NCI-H128 (cell line): ENCODE data around the gene KIF22.

Experiments
- DNase-seq: peaks from one replicate; lab custom pipeline; 2025; ENCODE audit not compliant: unreplicated experiment; lab: John Stamatoyannopoulos, UW

Gene KIF22

DNA sequence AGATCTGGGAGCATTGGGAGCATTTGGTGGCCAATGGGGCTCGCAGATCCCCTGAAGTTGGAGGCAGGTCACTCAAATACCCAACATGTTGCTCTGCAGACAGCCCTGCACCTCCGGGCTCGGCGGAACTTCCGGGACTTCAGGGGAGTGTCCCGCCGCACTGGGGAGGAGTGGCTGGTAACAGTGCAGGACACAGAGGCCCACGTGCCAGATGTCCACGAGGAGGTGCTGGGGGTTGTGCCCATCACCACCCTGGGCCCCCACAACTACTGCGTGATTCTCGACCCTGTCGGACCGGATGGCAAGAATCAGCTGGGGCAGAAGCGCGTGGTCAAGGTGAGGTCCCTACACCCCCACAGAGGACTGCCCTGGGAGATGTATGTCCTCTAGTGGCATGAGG lies 46.1 kb downstream of the KIF22 start:
- DNase-seq, result no peak

DNA sequence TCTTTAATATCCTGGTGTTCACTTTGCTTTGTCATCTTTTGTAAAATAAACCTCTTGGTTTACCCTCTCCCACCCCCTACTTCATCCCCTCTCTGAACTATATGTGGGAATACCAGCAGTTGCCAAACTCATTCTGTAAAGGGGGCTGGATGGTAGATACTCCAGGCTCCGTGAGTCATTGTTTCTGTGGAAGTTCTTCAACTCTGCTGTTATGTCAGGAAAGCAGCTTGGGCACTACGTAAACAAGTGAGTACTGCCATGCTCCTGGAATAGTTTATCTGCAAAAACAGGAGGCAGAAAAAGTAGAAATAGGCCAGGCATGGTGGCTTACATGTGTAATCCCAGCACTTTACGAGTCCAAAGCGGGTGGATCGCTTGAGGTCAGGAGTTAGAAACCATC lies 47.3 kb downstream of the KIF22 start:
- no peak for DNase-seq

DNA sequence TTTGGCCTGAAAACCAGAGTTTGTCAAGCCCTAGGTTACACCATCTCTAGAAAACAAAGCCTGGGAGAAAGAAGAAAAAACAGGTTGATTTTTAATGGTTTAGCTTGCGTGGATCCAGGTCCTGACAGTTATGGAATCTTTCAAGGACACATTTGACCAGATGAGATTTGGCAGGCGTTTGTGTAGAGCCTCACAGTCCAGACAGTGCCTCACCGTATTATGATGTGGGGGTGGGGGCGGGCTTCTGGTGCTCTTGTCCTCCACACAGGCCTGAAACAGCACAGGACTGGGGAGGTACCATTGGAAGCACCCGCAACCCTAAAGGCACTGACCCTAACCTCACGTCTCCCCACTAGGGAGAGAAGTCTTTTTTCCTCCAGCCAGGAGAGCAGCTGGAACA lies 49.3 kb downstream of the KIF22 start:
- no peak for DNase-seq

DNA sequence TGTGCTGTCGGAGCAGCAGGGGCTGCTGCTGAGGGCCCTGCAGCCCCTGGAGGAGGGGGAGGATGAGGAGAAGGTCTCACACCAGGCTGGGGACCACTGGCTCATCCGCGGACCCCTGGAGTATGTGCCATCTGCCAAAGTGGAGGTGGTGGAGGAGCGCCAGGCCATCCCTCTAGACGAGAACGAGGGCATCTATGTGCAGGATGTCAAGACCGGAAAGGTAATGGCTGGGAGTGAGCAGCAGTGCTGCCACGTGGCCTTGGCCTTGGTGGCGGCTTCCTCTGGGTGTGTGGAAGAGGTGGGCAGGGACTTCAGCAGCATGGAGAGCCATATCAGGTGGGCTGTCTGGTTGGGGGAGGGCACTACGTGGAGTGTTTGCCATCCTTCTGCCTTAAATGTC lies 49.7 kb downstream of the KIF22 start:
- DNase-seq, result no peak

DNA sequence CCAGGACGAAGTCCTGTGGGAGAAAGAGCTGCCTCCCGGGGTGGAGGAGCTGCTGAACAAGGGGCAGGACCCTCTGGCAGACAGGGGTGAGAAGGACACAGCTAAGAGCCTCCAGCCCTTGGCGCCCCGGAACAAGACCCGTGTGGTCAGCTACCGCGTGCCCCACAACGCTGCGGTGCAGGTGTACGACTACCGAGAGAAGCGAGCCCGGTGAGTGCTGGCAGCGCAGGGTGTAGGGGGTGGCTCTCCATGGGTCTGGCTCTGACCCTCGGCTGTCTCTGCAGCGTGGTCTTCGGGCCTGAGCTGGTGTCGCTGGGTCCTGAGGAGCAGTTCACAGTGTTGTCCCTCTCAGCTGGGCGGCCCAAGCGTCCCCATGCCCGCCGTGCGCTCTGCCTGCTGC lies 51.1 kb downstream of the KIF22 start:
- no peak for DNase-seq

DNA sequence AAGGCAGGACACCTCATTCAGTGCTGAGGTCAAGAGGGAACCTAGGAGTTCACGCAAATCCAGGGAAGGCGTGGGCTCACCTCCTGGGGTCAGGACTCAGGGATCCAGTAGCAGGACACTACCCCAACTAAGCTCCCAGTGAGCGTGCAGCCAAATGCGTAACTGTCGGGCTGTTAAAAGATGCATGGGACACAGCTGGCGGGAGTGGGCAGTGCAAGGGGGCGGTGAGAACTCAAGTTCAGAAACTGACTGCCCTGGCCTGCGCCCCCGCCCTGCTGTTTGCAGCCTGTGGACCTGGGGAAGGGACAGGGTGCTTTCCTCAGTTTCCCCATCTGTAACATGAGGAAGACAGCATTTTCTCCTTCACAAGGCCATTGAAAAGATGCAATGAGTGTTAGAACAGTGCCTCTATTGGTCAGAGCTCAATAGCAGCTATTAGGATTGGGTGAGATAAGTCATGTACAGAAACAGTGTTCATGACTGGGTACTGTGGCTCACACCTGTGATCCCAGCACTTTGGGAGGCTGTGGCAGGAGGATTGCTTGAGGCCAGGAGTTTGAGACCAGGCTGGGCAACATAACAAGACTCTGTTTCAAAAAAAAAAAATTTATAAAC lies 52.3 kb downstream of the KIF22 start:
- no peak for DNase-seq

DNA sequence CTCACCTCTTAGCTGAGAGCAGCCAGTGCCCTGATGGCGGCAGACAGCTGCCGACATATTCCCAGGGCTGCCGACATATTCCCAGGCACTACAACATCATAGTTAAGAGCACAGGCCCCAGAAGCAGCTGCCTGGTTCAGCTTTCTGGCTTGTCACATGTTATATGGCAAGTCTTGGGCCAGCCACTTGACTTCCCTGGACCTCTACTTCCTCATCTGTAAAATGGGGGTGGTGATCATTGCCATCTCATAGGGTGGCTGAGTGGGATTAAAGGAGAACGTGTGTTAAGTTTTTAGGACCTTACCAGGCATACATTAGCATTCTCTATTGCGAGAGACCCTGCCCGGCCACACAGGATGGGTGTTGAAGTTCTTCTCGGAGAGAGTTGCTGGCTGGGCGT lies 53.4 kb downstream of the KIF22 start:
- no peak for DNase-seq

DNA sequence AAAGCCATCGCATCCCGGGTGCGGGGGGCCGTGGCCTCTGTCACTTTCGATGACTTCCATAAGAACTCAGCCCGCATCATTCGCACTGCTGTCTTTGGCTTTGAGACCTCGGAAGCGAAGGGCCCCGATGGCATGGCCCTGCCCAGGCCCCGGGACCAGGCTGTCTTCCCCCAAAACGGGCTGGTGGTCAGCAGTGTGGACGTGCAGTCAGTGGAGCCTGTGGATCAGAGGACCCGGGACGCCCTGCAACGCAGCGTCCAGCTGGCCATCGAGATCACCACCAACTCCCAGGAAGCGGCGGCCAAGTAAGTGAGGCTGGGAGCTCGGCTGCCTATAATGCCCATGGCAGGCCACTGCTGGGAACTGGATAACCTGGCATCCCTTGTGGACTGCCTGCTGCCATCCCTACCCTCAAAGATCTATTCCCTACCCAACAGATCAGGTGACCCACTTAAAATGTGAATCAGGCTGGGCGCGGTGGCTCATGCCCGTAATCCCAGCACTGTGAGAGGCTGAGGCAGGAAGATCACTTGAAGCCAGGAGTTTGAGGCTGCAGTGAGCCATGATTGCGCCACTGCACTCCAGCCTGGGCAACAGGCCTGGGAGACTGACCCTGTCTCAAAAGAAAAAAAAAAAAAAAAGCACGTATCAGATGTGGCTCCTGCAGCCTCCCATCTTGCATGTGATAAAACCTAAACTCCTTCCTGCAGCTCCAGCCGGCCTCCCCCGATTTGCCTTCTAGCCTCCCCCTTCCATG lies 54.2 kb downstream of the KIF22 start:
- no peak for DNase-seq

DNA sequence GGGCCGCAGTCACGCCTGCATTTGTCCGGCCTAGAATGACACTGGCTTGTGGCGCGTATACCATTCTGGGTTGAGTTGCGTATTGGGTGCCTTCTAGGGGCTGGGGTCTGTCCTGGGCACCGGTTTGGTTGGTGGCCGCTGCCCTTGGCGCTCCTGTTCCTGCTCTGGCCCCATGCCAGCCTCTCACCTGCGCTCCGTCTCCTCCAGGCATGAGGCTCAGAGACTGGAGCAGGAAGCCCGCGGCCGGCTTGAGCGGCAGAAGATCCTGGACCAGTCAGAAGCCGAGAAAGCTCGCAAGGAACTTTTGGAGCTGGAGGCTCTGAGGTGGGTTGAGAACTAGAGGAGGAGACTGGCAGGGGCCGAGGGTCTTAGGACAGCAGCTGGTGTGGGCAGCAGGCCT lies 55.1 kb downstream of the KIF22 start:
- DNase-seq, result no peak

DNA sequence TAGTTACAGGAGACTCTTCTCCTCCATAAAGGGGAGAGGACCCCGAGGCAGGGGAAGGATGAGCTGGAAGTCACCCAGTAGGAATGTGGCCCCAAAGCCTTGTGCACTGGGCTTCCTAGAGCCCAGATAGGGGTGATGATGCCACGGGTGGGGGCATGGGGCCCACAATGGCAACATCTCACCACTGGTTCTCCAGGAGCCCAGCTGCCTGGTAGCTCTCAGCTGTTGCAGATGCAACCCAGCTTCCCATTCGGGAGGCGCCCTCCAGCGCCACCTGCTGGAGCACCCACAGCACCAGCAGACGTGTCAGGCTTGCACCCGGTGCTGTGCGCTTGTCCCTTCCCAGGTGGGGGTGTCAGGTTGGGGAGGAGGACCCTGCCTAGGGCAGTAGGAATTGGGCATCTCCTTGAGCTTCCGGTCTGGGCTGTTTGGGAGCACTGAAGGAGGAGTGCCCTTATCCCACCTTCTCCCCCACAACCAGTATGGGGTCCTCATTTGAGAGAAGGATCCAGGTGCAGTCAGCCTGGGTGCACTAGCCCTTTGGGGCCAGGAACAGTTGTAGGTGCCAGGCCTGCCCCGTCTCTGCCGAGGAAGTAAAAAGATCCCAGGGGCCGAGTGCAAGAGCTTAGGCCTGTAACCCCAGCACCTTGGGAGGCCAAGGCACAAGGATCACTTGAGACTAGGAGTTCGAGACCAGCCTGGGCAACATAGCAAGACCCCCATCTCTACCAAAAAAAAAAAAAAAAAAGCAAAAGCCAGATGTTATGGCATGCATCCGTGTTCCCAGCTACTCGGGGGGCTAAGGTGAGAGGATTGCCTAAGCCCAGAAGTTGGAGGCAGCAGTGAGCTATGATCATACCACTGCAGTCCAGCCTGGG lies 58.1 kb downstream of the KIF22 start:
- DNase-seq, result no peak

DNA sequence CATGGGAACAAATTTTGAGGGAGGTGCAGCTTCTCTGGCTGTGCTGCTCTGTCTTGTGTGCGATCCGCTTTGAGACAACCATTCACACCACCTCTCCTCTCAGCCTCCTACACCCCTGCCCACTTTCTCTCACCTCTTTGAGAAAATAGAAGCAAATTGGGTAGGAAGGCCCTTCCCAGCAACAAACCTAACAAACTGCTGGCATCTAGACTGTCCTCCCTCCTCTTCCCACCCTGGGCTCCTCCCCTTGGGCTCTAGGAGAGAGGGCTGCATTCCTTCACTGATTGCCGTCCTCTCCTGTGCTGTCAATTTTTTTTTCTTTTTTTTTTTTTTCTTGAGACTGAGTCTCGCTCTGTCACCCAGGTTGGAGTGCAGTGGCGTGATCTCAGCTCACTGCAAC lies 59.0 kb downstream of the KIF22 start:
- DNase-seq, result no peak

DNA sequence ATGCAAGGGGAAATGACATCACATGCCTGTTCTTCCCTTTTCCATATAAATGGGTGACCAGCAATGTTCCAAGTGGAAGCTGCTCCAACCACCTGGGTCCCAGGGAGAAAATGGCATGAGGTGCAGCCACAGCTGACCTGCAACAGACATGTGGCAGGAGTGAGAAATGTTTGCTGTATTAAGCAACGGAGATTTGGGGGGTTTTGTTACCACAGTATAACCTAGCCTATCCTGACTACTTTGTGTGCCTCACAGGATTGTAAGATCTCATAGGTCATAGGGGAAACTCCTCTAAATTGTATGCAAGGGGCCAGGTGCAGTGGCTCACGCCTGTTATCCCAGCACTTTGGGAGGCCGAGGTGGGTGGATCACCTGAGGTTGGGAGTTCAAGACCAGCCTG lies 60.4 kb downstream of the KIF22 start:
- no peak for DNase-seq

DNA sequence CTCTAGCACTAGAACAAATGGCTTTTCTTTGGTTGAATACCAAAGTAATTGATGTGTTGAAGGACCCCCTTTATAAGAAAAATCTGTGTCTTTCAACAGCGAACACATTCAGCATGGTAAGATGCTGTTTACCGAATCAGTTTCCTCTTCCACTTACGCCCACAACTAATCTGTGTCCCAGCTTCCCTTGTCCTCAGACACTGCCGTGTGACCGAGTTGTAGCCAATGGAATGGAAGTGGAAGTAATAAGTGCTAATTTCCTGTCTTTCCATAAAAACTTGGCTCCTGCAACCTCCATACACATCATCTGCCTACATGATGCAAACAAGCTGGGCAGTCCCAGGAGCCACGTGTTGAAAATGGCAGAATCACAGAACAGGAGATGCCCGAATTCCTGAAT lies 62.1 kb downstream of the KIF22 start:
- no peak for DNase-seq

DNA sequence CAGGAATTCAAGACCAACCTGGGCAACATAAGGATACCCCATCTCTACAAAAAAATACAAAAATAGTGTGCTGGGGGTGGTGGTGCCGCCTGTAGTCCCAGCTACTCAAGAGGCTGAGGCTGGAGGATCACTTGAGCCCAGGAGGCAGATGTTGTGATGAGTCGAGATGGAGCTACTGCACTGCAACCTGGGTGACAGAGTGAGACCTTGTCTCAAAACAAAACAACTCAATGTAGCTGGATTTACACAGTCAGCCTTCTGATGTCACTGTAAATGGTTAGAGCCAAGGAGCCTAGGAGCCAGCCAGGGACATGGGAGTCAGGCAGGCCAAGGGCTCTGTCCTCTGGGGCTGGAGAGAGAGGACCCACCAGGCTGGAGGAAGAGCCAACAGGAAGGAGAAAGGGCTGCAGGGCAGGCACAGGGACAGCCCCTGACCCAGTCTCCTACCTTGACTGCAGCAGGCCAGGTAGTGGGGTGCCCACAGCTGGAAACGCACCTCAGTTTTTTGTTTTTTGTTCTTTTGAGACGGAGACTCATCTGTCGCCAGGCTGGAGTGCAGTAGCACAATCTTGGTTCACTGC lies 64.1 kb downstream of the KIF22 start:
- DNase-seq, result no peak
